CD4-positive, alpha-beta T cell (primary cell): Measurements from ENCODE around the gene AZGP1. TPM values are rescaled to one million over a fixed set of nuclear protein-coding genes. Genes with fewer than 3 reads are reported as not detected.
A peak's percentile ranks its signal among the peaks of the same experiment; 100 is the strongest.

Source experiments
- ATAC-seq: fragments of 200-7000 bp; cut with Tn5 transposase; one replicate; pipeline ENCODE4 v1.10.0; 2022; ENCODE audit warnings: mild to moderate bottlenecking; ENCODE audit not compliant: poor library complexity
- CTCF ChIA-PET: fragments of 350-600 bp; sonication (Branson Sonifier 250); formaldehyde crosslinking; loops from one replicate; lab custom pipeline; 2021; ENCODE audit warnings: antibody characterized with exemption, inconsistent platforms; lab: Charles Lee
- POLR2A ChIA-PET: fragments of 350-600 bp; sonication (Branson Sonifier 250); formaldehyde crosslinking; loops from one replicate; lab custom pipeline; 2021; ENCODE audit warnings: antibody characterized with exemption, inconsistent platforms; lab: Charles Lee
- DNase-seq, 14 experiments: peaks; one replicate each; pipeline ENCODE4 v3.0.0-alpha.2; 2013 to 2020; ENCODE audit warnings: mixed read lengths in 2 of 14
- H3K27ac ChIP-seq, 2 donors: one replicate each; pipeline versions ENCODE4 v1.5.1 to v1.7.0; 2013; ENCODE audit warnings: low read length in 2 of 2, low read depth in 1 of 2, mild to moderate bottlenecking in 1 of 2
- H3K27me3 ChIP-seq, 2 experiments: 1 replicate in 1 of 2; 2 replicates in 1 of 2; pipeline versions ENCODE4 v1.6.1 to v1.7.0; 2013; ENCODE audit warnings: low read length in 2 of 2, control low read depth in 1 of 2, mild to moderate bottlenecking in 1 of 2, moderate library complexity in 1 of 2; ENCODE audit not compliant: insufficient read depth in 2 of 2, control insufficient read depth in 1 of 2
- H3K36me3 ChIP-seq: one replicate; pipeline ENCODE4 v1.6.1; 2013; ENCODE audit warnings: low read length, control low read depth; ENCODE audit not compliant: insufficient read depth
- H3K4me1 ChIP-seq: one replicate; pipeline ENCODE4 v1.6.1; 2013; ENCODE audit warnings: low read length, control low read depth; ENCODE audit not compliant: insufficient read depth
- H3K4me3 ChIP-seq: one replicate; pipeline ENCODE4 v1.5.1; 2013; ENCODE audit warnings: mild to moderate bottlenecking, low read length, moderate library complexity
- H3K9me3 ChIP-seq, 2 experiments: 1 replicate in 1 of 2; 2 replicates in 1 of 2; pipeline versions ENCODE4 v1.6.1 to v1.7.0; 2013; ENCODE audit warnings: low read length in 2 of 2, mild to moderate bottlenecking in 2 of 2, control low read depth in 1 of 2, moderate library complexity in 1 of 2; ENCODE audit not compliant: control insufficient read depth in 1 of 2, insufficient read depth in 1 of 2
- H3K27ac Mint-ChIP-seq: one replicate; pipeline ENCODE4 v1.8.0; 2020; ENCODE audit warnings: mixed read lengths
- H3K27me3 Mint-ChIP-seq: one replicate; pipeline ENCODE4 v1.8.0; 2021; ENCODE audit warnings: mixed read lengths
- H3K36me3 Mint-ChIP-seq: one replicate; pipeline ENCODE4 v1.8.0; 2021; ENCODE audit warnings: low read depth, mixed read lengths
- H3K4me1 Mint-ChIP-seq: one replicate; pipeline ENCODE4 v1.8.0; 2021; ENCODE audit warnings: low read depth, mixed read lengths
- H3K4me3 Mint-ChIP-seq: one replicate; pipeline ENCODE4 v1.8.0; 2020; ENCODE audit warnings: mild to moderate bottlenecking, mixed read lengths
- H3K9me3 Mint-ChIP-seq: one replicate; pipeline ENCODE4 v1.8.0; 2020; ENCODE audit warnings: mixed read lengths
- CTCF ChIP-seq: fragments of 200-600 bp; IDR thresholded peaks from one replicate; pipeline ENCODE4 v1.8.0; 2022; ENCODE audit warnings: antibody characterized with exemption, mild to moderate bottlenecking
- intact Hi-C, 2 experiments: fragments of 100-400 bp; cut with DNase I in 1 of 2; cut with micrococcal nuclease in 1 of 2; formaldehyde crosslinking; loops; one replicate each; pipeline versions ENCODE4 v1.15.1 to v1.9.0; 2023 to 2025; cut with DNase I, micrococcal nuclease
- total RNA-seq, 174 experiments: library from RNA in 2 of 174; stranded (reverse) in 2 of 174; gene quantifications; one replicate each; pipeline ENCODE4 v1.2.3 and lab custom pipeline; 2021 to 2026

Gene AZGP1
- total RNA-seq, 2 experiments from 2014 or later = not detected

GRCh38 chr7:99918959-99919813 is 56.6 kb downstream of the AZGP1 start, which contains the start of gene TRIM4:
TSS of gene TRIM4 (minus strand) at chr7:99919530. CDS start at chr7:99919401, 129 bp downstream.
- Mint-ChIP-seq H3K4me3 (peak within 1 kb of the TSS; percentile 97), H3K4me1 (peaks cover 61% of the 10 kb centered on the region)
- CTCF ChIA-PET = interaction anchor here (0.6 to 1.0 kb wide), 4 partner anchors 10 to 395 kb away, joined by 3 to 5 read pairs (median 3); partner anchors contain the start of gene GJC3

More at GRCh38 chr7:99918959-99919813, 56.6 kb downstream of the AZGP1 start, which contains the start of gene TRIM4:
- POLR2A ChIA-PET = interaction anchor here (0.6 to 3.2 kb wide), 38 partner anchors 10 to 956 kb away, joined by 3 to 35 read pairs (median 4); partner anchors contain the start of genes AP4M1, BUD31, COPS6 and GJC3
- intact Hi-C loops = loop anchor here (5.0 to 10.0 kb wide), 4 partner anchors 133 to 508 kb away; partner anchors contain the start of genes COPS6 (in 1 of the 2), MEPCE (in 1 of the 2), ZCWPW1 (in 1 of the 2) and ZNF3 (in 1 of the 2)
- DNase-seq = peak; percentile 78 to 95 (median 86)
- Histone ChIP-seq H3K4me3 (peak within 1 kb of the TSS; percentile 80), H3K36me3 (peaks cover 15% of the 10 kb centered on the region), H3K9me3 (no peaks in the 10 kb centered on the region), H3K4me1 (peaks cover 39% of the 10 kb centered on the region), H3K27me3 (no peaks in the 10 kb centered on the region), H3K27ac (peak within 1 kb of the TSS; percentile 78 to 80)
- peaks cover 50% of the 10 kb centered on the region for H3K36me3 Mint-ChIP-seq
- peak within 1 kb of the TSS; percentile 98 for H3K27ac Mint-ChIP-seq
- ATAC-seq = peak; percentile 97
- no peaks in the 10 kb centered on the region for H3K9me3 Mint-ChIP-seq
- TF ChIP-seq CTCF = peak; percentile 13
- H3K27me3 Mint-ChIP-seq = no peaks in the 10 kb centered on the region

Other genes with a start within 250 kb of the AZGP1 start
- not detected for gene CYP3A7, start 240.8 kb downstream of the AZGP1 start, total RNA-seq
- gene CYP3A4, start 191.8 kb downstream of the AZGP1 start, total RNA-seq = not detected
- not detected for gene CYP3A43, start 148.0 kb downstream of the AZGP1 start, total RNA-seq
- not detected for gene OR2AE1, start 99.0 kb downstream of the AZGP1 start, total RNA-seq
- 10 to 100 TPM; 22.8 to 23.1 TPM for gene TRIM4, start 56.5 kb downstream of the AZGP1 start, total RNA-seq
- under 1 TPM; 0.25 to 0.36 TPM for gene GJC3, start 46.4 kb downstream of the AZGP1 start, total RNA-seq
- gene ZKSCAN1, start 39.6 kb upstream of the AZGP1 start, total RNA-seq = 10 to 100 TPM; 42.3 to 45.0 TPM
- 1 to 10 TPM; 2.0 to 2.7 TPM for gene ZSCAN21, start 73.7 kb upstream of the AZGP1 start, total RNA-seq
- gene ZNF3, start 105.7 kb upstream of the AZGP1 start, total RNA-seq = 10 to 100 TPM; 38.3 to 40.3 TPM
- gene COPS6, start 112.9 kb upstream of the AZGP1 start, total RNA-seq = 10 to 100 TPM; 79.0 to 83.9 TPM
- gene MCM7, start 125.4 kb upstream of the AZGP1 start, total RNA-seq = 10 to 100 TPM; 54.5 to 56.0 TPM
- gene AP4M1, start 125.6 kb upstream of the AZGP1 start, total RNA-seq = 1 to 10 TPM; 2.8 to 4.0 TPM
- 10 to 100 TPM; 34.8 to 37.4 TPM for gene TAF6, start 143.3 kb upstream of the AZGP1 start, total RNA-seq
- 10 to 100 TPM; 22.5 to 25.6 TPM for gene CNPY4, start 143.6 kb upstream of the AZGP1 start, total RNA-seq
- 1 to 10 TPM; 3.7 to 4.4 TPM for gene MBLAC1, start 150.9 kb upstream of the AZGP1 start, total RNA-seq
- gene LAMTOR4, start 172.9 kb upstream of the AZGP1 start, total RNA-seq = 100 to 1,000 TPM; 107 to 125 TPM
- gene TRAPPC14, start 182.7 kb upstream of the AZGP1 start, total RNA-seq = 10 to 100 TPM; 37.9 to 42.6 TPM
- 10 to 100 TPM; 12.7 to 13.2 TPM for gene GAL3ST4, start 192.6 kb upstream of the AZGP1 start, total RNA-seq
- gene GPC2, start 201.3 kb upstream of the AZGP1 start, total RNA-seq = 10 to 100 TPM; 16.4 to 18.7 TPM
- 1 to 10 TPM; 4.0 to 5.5 TPM for gene STAG3, start 201.9 kb upstream of the AZGP1 start, total RNA-seq
- 10 to 100 TPM; 30.1 to 33.2 TPM for gene PVRIG, start 243.9 kb upstream of the AZGP1 start, total RNA-seq